GM20000 (cell line): ENCODE data around the gene COQ7.

Source experiments
- DNase-seq: peaks from one replicate; pipeline ENCODE4 v3.0.0; 2012; ENCODE audit warnings: low spot score
- CTCF ChIP-seq: IDR thresholded peaks from 2 replicates; pipeline ENCODE4 v1.5.1; 2012; ENCODE audit warnings: mild to moderate bottlenecking, control low read depth; ENCODE audit errors: extremely low read depth, missing control alignments

The COQ7 gene

GRCh38 chr16:19085679-19086200, 18.3 kb downstream of the COQ7 start:
- no peak for TF ChIP-seq CTCF
- DNase-seq, result no peak

GRCh38 chr16:19086322-19087199, 19.1 kb downstream of the COQ7 start:
- TF ChIP-seq CTCF, result peak; percentile 87
- peak; percentile 82 for DNase-seq

GRCh38 chr16:19088341-19088916, 21.0 kb downstream of the COQ7 start:
- TF ChIP-seq CTCF, result no peak
- DNase-seq, result no peak

GRCh38 chr16:19089410-19089955, 22.1 kb downstream of the COQ7 start:
- no peak for DNase-seq
- no peak for TF ChIP-seq CTCF

GRCh38 chr16:19090916-19091315, 23.5 kb downstream of the COQ7 start:
- no peak for DNase-seq
- no peak for TF ChIP-seq CTCF

- TF ChIP-seq CTCF, result no peak
- no peak for DNase-seq
Observed at GRCh38 chr16:19092653-19093410, 25.4 kb downstream of the COQ7 start.
